SIG-M5 (cell line): ENCODE data around the gene SLC25A21.

ENCODE experiments used
- DNase-seq: peaks from one replicate; lab custom pipeline; 2025; lab: John Stamatoyannopoulos, UW

Gene SLC25A21

DNA sequence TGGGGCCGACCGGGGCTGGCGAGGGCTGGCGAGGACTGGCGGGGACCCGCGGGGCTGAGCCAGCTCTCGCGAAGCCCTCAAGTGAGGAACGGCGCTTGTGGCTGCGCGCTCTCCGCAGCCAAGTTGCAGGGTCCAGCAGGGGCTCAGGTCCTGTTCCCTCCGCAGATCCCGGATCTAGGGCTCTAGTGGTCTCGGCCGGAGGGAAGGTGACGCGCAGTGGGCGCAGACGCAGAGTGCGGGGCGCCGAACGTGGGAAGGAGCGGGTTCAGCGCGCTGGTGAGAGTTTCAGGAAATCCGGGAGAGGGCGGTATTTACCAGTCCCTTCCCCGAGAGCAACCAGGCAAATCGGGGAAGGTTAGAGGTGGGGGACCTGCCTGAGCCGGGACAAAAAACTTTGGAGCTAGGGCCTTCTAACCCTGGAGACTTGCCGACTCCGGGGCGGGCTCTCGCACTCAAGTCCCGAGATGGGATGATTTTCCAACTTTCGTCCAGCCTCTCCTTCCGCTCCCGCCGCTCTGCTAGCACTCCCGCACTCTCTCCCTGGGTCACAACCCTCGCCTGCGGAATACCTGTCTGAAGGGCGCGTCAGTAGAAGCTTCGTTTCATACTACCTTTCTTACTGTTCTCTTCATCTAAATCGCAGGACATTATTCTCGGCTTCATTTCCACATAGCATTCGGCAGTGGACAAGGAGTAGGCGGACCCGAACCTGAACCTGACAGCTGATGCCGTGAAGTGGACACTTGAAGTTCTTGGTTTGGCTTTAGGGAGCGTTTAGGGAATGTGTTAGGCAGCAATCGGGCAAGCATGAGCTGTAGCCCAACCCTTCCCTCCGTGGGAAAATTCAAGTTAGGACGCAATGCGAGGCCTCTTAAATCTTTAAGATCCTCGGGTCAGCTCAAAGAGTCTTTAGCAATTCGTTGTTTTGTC is 524.3 kb downstream of the SLC25A21 start:
- no peak for DNase-seq

DNA sequence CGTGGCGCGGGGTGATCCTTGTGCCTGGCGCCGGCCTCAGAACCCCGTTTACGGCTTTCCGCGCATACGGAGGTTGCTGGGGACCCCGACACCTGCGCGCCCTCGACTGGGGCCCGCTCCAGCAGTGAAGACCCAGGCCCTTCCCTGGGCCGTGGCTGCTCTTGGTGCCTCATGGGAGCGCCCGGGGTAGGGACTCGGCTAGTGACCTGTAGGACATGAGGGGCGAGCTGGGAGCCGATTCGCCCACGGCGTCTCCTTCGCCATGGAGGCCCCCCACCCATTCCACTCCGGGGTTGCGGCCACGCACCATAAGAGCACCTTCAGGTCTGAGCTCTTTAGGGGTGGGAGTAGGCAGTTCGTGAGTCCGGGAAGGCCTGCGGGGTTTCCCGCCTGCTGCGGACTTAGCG is 525.0 kb downstream of the SLC25A21 start:
- DNase-seq: no peak

DNA sequence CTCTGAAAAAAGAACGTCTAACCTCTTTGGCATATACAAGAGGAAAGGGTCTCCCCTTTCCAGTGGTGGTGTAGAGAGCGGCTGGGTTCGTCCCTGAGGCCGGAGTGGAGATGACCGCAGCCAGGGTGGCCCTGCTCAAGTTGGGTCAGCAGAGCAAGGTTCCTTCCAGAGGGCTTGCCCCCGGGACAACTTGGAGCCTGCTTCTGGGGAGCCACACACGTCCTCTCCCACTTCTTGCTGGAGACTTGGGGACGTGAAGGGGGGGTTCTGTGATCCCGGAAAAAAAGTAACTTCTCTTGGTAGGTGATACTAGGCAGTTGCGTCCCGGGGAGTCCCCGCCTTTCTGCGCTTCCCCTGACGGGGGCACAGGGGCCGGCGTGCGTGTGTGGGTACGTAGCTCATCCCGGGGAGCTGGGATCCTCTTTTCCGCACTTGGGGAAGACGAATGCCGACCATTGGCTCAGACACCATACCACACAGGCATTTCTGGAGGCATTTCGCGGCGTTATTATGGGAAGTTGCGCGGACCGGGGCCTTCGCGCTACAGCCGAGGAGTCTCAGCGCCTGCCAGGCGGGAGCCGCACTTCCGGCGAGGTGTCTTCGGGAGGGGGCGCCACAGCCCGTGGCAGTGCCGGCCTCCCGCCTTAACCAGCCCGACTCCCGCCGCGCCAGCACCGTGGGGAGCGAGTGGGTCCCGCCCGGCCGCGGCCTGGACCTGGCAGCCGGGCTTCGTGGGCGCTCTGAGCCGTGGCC is 525.6 kb downstream of the SLC25A21 start:
- DNase-seq: no peak

- no peak for DNase-seq
These were observed 538.8 kb downstream of the SLC25A21 start for GRCh38 chr14:36633580-36633979.
